SK-N-SH (cell line): ENCODE data around the gene ANKUB1. TPM values are rescaled to one million over a fixed set of nuclear protein-coding genes. Genes with fewer than 3 reads are reported as not detected.

Experiments
- CTCF ChIA-PET: fragments of 300-600, 350-600 bp; formaldehyde crosslinking; extraction: SDS; loops from one replicate; lab custom pipeline; 2021; lab: Yijun Ruan, JAX
- POLR2A ChIA-PET: fragments of 350-600 bp; sonication (Branson Sonifier 250); formaldehyde crosslinking; extraction: SDS; loops from one replicate; lab custom pipeline; 2020; ENCODE audit warnings: antibody characterized with exemption, inconsistent platforms; lab: Yijun Ruan, JAX
- DNase-seq: peaks from one replicate; pipeline ENCODE4 v3.0.0; 2012
- H2AFZ ChIP-seq: fragments of 200-600 bp; sonication (generic); 2 replicates; pipeline ENCODE4 v1.8.1; 2016; ENCODE audit warnings: antibody characterized with exemption, mild to moderate bottlenecking, low read depth
- H3F3A ChIP-seq: fragments of 200-600 bp; sonication (generic); replicated peaks from 2 replicates; pipeline ENCODE3; 2016; ENCODE audit warnings: antibody characterized with exemption, mild to moderate bottlenecking; ENCODE audit not compliant: insufficient read depth
- H3K27ac ChIP-seq, 2 experiments: fragments of 200-500 bp in 1 of 2; fragments of 200-600 bp in 1 of 2; sonication (Bioruptor generic) in 1 of 2; sonication (generic), shearing (Covaris generic) in 1 of 2; 2 replicates each; pipeline versions ENCODE4 v1.5.1 to v1.6.1; 2014 to 2016; ENCODE audit warnings: low read depth in 2 of 2, inconsistent platforms in 1 of 2, low read length in 1 of 2, mild to moderate bottlenecking in 1 of 2, mixed read lengths in 1 of 2
- H3K27me3 ChIP-seq: fragments of 200-600 bp; sonication (generic), shearing (Covaris generic); 2 replicates; pipeline ENCODE4 v1.6.1; 2016; ENCODE audit warnings: mixed run types; ENCODE audit not compliant: insufficient read depth
- H3K36me3 ChIP-seq, 2 experiments: fragments of 200-500 bp in 1 of 2; fragments of 200-600 bp in 1 of 2; sonication (Bioruptor generic) in 1 of 2; sonication (generic) in 1 of 2; replicated peaks in 1 of 2; 2 replicates each; pipeline versions ENCODE3 to v1.5.1; 2014 to 2016; ENCODE audit warnings: low read length in 1 of 2, mild to moderate bottlenecking in 1 of 2; ENCODE audit not compliant: insufficient read depth in 2 of 2, control insufficient read depth in 1 of 2
- H3K4me1 ChIP-seq, 2 experiments: fragments of 200-500 bp in 1 of 2; fragments of 200-600 bp in 1 of 2; sonication (Bioruptor generic) in 1 of 2; sonication (generic), shearing (Covaris generic) in 1 of 2; 2 replicates each; pipeline versions ENCODE4 v1.5.1 to v1.6.1; 2014 to 2016; ENCODE audit warnings: low read depth in 1 of 2, low read length in 1 of 2, mixed run types in 1 of 2; ENCODE audit not compliant: insufficient read depth in 2 of 2, control insufficient read depth in 1 of 2
- H3K4me2 ChIP-seq: fragments of 200-600 bp; sonication (generic), shearing (Covaris generic); 2 replicates; pipeline ENCODE4 v1.6.1; 2017; ENCODE audit warnings: mixed run types
- H3K4me3 ChIP-seq, 2 experiments: fragments of 200-500 bp in 1 of 2; fragments of 200-600 bp in 1 of 2; sonication (Bioruptor generic) in 1 of 2; sonication (generic), shearing (Covaris generic) in 1 of 2; 2 replicates each; pipeline versions ENCODE4 v1.5.1 to v1.8.1; 2014 to 2016; ENCODE audit warnings: low read depth in 2 of 2, inconsistent platforms in 1 of 2, low read length in 1 of 2, mild to moderate bottlenecking in 1 of 2, mixed read lengths in 1 of 2, moderate library complexity in 1 of 2
- H3K79me2 ChIP-seq: fragments of 200-600 bp; sonication (generic); 2 replicates; pipeline ENCODE4 v1.8.1; 2017; ENCODE audit warnings: mild to moderate bottlenecking; ENCODE audit not compliant: insufficient read depth
- H3K9ac ChIP-seq: fragments of 200-600 bp; sonication (generic); 2 replicates; pipeline ENCODE4 v1.6.1; 2017; ENCODE audit warnings: mixed run types
- H3K9me2 ChIP-seq: fragments of 200-600 bp; sonication (generic); 2 replicates; pipeline ENCODE4 v1.6.1; 2017; ENCODE audit warnings: mixed run types
- H3K9me3 ChIP-seq: fragments of 200-600 bp; sonication (generic); 2 replicates; pipeline ENCODE4 v1.6.1; 2017; ENCODE audit warnings: mixed run types, mild to moderate bottlenecking, moderate library complexity
- H4K20me1 ChIP-seq: fragments of 200-600 bp; sonication (generic); 2 replicates; pipeline ENCODE4 v1.6.1; 2017; ENCODE audit warnings: mild to moderate bottlenecking, mixed run types; ENCODE audit not compliant: insufficient read depth
- CHD2 ChIP-seq: fragments of 150-350 bp; IDR thresholded peaks from 2 replicates; pipeline ENCODE4 v1.6.1; 2018; ENCODE audit warnings: low read length; ENCODE audit not compliant: partially characterized antibody
- CTCF ChIP-seq: fragments of 200-600 bp; sonication (generic); IDR thresholded peaks from 2 replicates; pipeline ENCODE4 v1.6.1; 2017; ENCODE audit warnings: antibody characterized with exemption, mild to moderate bottlenecking, moderate library complexity
- ELF1 ChIP-seq: IDR thresholded peaks from 2 replicates; pipeline ENCODE4 v1.4.0; 2012
- EP300 ChIP-seq, 2 experiments: IDR thresholded peaks; 2 replicates each; pipeline versions ENCODE4 v1.4.0 to v1.6.1; 2012; ENCODE audit warnings: borderline replicate concordance in 1 of 2, low read depth in 1 of 2, low read length in 1 of 2
- EZH2phosphoT487 ChIP-seq: fragments of 200-600 bp; sonication (generic); IDR thresholded peaks from 2 replicates; pipeline ENCODE4 v1.6.1; 2017; ENCODE audit warnings: low read depth, mixed run types, mild to moderate bottlenecking, antibody characterized with exemption, moderate library complexity, borderline replicate concordance
- IRF3 ChIP-seq: fragments of 150-350 bp; IDR thresholded peaks from 2 replicates; pipeline ENCODE4 v1.6.1; 2016; ENCODE audit warnings: mild to moderate bottlenecking, low read depth, low read length
- JUND ChIP-seq: IDR thresholded peaks from 2 replicates; pipeline ENCODE4 v1.4.0; 2012
- PBX3 ChIP-seq: IDR thresholded peaks from 2 replicates; pipeline ENCODE4; 2012
- POLR2AphosphoS5 ChIP-seq: IDR thresholded peaks from 2 replicates; pipeline ENCODE4 v1.6.1; 2012; ENCODE audit warnings: low read depth, low read length
- RCOR1 ChIP-seq: fragments of 150-350 bp; IDR thresholded peaks from 2 replicates; pipeline ENCODE4 v1.6.1; 2017; ENCODE audit warnings: antibody characterized with exemption, low read length
- SIN3A ChIP-seq: IDR thresholded peaks from 2 replicates; pipeline ENCODE4 v1.6.1; 2012; ENCODE audit warnings: low read depth, mild to moderate bottlenecking, low read length, moderate library complexity, borderline replicate concordance
- SMC3 ChIP-seq: IDR thresholded peaks from 2 replicates; pipeline ENCODE4 v1.6.1; 2012; ENCODE audit warnings: low read depth, low read length, improper control_type of control experiment
- TEAD4 ChIP-seq: IDR thresholded peaks from 2 replicates; pipeline ENCODE4 v1.4.0; 2012; ENCODE audit warnings: mild to moderate bottlenecking, borderline replicate concordance; ENCODE audit not compliant: insufficient read depth
- YY1 ChIP-seq: IDR thresholded peaks from 2 replicates; pipeline ENCODE4 v1.4.0; 2012; ENCODE audit warnings: low read depth, mild to moderate bottlenecking
- WGBS: methylation state at CpG from one replicate; pipeline ENCODE4 v1.1.6; 2017; ENCODE audit warnings: low lambda C conversion rate; 5-methylcytosine and 5-hydroxymethylcytosine counted together
- polyA plus RNA-seq, 3 experiments: library from polyadenylated mRNA; depleted of rRNA; stranded (reverse); fragments of >200 nt; gene quantifications; 2 replicates each; pipeline ENCODE4 v1.2.3, GENCODE V29; 2012
- TF ChIP-seq, protein P1 (sequence below): IDR thresholded peaks from 2 replicates; pipeline ENCODE4 v1.4.0; 2012; ENCODE audit warnings: low read depth, borderline replicate concordance
- TF ChIP-seq, protein P2 (sequence below): IDR thresholded peaks from 2 replicates; pipeline ENCODE4 v1.6.1; 2012; ENCODE audit warnings: mild to moderate bottlenecking, low read depth, low read length, moderate library complexity
- TF ChIP-seq, protein P3 (sequence below): IDR thresholded peaks from 2 replicates; pipeline ENCODE4 v1.4.0; 2012; ENCODE audit warnings: low read depth

Gene ANKUB1
- polyA plus RNA-seq, 1 of the 3 experiments (the other 2 are of a cell fraction): not detected

- no peak overlapping the region for H3K4me2 ChIP-seq
- no peak overlapping the region for H3K4me3 ChIP-seq
- POLR2A ChIA-PET: no interaction called here
- peaks cover 9% of the 10 kb centered on the region; the same call in 1 of the 2 replicates for H3K9me3 ChIP-seq
- WGBS: 98% methylated on average over 3 of the region's 3 CpGs
- no peaks in the 10 kb centered on the region for H3K27me3 ChIP-seq
- peaks cover 0 to 4% of the 10 kb centered on the region in 2 experiments for H3K36me3 ChIP-seq
- CTCF ChIA-PET: interaction anchor here (1.0 to 5.0 kb wide), 2 partner anchors 18 to 60 kb away, joined by 3 to 21 read pairs; no protein-coding TSS in a partner anchor
- peaks cover 0 to 2% of the 10 kb centered on the region in 2 experiments; a peak in 1 of 4 replicates for H3K4me1 ChIP-seq
- TF ChIP-seq ELF1 (no peak), SMC3 (no peak), IRF3 (no peak), PBX3 (no peak), JUND (no peak), TEAD4 (no peak), CHD2 (no peak)
- TF ChIP-seq, protein P1, sequence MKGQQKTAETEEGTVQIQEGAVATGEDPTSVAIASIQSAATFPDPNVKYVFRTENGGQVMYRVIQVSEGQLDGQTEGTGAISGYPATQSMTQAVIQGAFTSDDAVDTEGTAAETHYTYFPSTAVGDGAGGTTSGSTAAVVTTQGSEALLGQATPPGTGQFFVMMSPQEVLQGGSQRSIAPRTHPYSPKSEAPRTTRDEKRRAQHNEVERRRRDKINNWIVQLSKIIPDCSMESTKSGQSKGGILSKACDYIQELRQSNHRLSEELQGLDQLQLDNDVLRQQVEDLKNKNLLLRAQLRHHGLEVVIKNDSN: no peak
- TF ChIP-seq, protein P2, sequence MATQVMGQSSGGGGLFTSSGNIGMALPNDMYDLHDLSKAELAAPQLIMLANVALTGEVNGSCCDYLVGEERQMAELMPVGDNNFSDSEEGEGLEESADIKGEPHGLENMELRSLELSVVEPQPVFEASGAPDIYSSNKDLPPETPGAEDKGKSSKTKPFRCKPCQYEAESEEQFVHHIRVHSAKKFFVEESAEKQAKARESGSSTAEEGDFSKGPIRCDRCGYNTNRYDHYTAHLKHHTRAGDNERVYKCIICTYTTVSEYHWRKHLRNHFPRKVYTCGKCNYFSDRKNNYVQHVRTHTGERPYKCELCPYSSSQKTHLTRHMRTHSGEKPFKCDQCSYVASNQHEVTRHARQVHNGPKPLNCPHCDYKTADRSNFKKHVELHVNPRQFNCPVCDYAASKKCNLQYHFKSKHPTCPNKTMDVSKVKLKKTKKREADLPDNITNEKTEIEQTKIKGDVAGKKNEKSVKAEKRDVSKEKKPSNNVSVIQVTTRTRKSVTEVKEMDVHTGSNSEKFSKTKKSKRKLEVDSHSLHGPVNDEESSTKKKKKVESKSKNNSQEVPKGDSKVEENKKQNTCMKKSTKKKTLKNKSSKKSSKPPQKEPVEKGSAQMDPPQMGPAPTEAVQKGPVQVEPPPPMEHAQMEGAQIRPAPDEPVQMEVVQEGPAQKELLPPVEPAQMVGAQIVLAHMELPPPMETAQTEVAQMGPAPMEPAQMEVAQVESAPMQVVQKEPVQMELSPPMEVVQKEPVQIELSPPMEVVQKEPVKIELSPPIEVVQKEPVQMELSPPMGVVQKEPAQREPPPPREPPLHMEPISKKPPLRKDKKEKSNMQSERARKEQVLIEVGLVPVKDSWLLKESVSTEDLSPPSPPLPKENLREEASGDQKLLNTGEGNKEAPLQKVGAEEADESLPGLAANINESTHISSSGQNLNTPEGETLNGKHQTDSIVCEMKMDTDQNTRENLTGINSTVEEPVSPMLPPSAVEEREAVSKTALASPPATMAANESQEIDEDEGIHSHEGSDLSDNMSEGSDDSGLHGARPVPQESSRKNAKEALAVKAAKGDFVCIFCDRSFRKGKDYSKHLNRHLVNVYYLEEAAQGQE: no peak
- no peak overlapping the region for H3K27ac ChIP-seq
- H4K20me1 ChIP-seq: no peaks in the 10 kb centered on the region
- no peak overlapping the region for H3K9ac ChIP-seq
- no peak for DNase-seq
- H3K9me2 ChIP-seq: no peaks in the 10 kb centered on the region
- H2AFZ ChIP-seq: no peak overlapping the region
- peaks cover 55% of the 10 kb centered on the region for H3K79me2 ChIP-seq
- no peaks in the 10 kb centered on the region for H3F3A ChIP-seq
Measured at GRCh38 chr3:149826636-149827035, 34.3 kb upstream of the ANKUB1 start.

DNA sequence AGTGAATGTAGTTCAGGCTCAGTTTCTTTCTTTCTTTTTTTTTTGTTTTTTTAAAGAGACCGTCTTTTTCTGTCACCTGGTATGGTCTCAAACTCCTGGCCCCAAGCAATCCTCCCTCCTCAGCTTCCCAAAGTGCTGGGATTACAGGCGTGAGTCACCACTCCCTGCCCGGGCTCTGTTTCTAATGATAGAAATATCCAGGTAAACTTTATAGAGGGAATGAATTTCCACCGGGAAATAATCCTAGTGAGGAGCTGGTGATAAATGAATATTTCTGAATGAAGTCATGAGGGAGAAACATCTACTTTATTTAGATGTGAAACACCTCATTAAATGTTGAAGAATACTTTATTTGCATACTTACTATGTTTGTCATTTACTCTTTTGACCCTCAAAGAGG is 27.8 kb upstream of the ANKUB1 start:
- no peak overlapping the region for H3K4me2 ChIP-seq
- CTCF ChIA-PET: interaction anchor here (2.5 kb wide), 1 partner anchor 11 kb away, joined by 17 read pairs; no protein-coding TSS in a partner anchor
- 0 out of 2 replicates have a peak, but pooled peaks cover 10% of the 10 kb centered on the region for H3K9me3 ChIP-seq
- H3K27ac ChIP-seq: no peak overlapping the region
- no peak overlapping the region for H3K9ac ChIP-seq
- peaks cover 5% of the 10 kb centered on the region for H3F3A ChIP-seq
- H2AFZ ChIP-seq: no peak overlapping the region
- H3K79me2 ChIP-seq: peaks cover 85% of the 10 kb centered on the region
- 72% methylated on average over 4 of the region's 4 CpGs for WGBS
- DNase-seq: no peak
- H3K4me1 ChIP-seq: peaks cover under 1 to 2% of the 10 kb centered on the region in 2 experiments; a peak in 2 of 4 replicates
- H3K27me3 ChIP-seq: no peaks in the 10 kb centered on the region
- H3K4me3 ChIP-seq: no peak overlapping the region
- H4K20me1 ChIP-seq: peaks cover 21% of the 10 kb centered on the region
- H3K9me2 ChIP-seq: no peaks in the 10 kb centered on the region
- peaks cover 0 to 4% of the 10 kb centered on the region in 2 experiments for H3K36me3 ChIP-seq
- TF ChIP-seq, protein P3, sequence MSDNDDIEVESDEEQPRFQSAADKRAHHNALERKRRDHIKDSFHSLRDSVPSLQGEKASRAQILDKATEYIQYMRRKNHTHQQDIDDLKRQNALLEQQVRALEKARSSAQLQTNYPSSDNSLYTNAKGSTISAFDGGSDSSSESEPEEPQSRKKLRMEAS: no peak
- TF ChIP-seq, protein P1: no peak
- TF ChIP-seq JUND (no peak), EZH2phosphoT487 (no peak), RCOR1 (no peak), SIN3A (no peak), YY1 (no peak), POLR2AphosphoS5 (no peak), CTCF (no peak), EP300 (IDR thresholded peaks at IDR 0.05; ENCODE audit: borderline replicate concordance in 1 of 2, low read depth in 1 of 2, low read length in 1 of 2) (no peak)
- TF ChIP-seq, all 33 proteins: peak for 0
- POLR2A ChIA-PET: interaction anchor here (0.7 kb wide), 1 partner anchor 797 kb away, joined by 3 read pairs; no protein-coding TSS in a partner anchor
